ENCODE results near the gene CD47. TPM values are rescaled to one million over a fixed set of nuclear protein-coding genes. Genes with fewer than 3 reads are reported as not detected.

The CD47 gene
- total RNA-seq, 1 experiment from 2014 or later, result 42.5 TPM

DNA sequence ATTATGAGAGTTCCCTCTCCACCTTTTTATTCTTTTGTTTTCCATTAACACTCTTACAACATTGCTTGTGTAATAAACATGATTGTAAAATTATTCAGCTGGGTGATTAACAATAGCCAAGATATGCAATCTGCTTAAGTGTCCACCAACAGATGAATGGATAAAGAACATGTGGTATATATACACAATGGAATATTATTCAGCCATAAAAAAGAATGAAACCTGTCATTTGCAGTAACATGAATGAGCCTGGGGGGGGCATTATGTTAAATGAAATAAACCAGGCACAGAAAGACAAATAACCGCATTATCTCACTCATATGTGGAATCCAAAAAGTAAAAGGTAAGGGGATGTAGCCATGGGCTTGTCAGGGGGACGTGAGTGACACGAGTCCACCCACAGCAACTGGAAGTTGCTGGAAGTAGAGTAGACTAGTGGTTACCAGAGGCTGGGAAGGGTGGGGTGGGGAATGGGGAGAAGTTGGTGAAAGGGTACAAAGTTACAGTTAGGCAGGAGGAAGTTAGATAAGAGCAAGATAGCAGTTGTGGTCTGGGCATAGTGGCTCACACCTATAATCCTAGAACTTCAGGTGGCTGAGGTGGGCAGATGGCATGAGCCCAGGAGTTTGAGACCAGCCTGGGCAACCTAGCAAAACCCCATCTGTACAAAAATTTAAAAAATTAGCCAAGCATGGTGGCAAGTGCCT, 28.7 kb upstream of the CD47 start (continued):
- TF ChIP-seq, protein P1, sequence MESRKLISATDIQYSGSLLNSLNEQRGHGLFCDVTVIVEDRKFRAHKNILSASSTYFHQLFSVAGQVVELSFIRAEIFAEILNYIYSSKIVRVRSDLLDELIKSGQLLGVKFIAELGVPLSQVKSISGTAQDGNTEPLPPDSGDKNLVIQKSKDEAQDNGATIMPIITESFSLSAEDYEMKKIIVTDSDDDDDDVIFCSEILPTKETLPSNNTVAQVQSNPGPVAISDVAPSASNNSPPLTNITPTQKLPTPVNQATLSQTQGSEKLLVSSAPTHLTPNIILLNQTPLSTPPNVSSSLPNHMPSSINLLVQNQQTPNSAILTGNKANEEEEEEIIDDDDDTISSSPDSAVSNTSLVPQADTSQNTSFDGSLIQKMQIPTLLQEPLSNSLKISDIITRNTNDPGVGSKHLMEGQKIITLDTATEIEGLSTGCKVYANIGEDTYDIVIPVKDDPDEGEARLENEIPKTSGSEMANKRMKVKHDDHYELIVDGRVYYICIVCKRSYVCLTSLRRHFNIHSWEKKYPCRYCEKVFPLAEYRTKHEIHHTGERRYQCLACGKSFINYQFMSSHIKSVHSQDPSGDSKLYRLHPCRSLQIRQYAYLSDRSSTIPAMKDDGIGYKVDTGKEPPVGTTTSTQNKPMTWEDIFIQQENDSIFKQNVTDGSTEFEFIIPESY (IDR thresholded peaks at IDR 0.05; ENCODE audit: extremely low read depth, insufficient replicate concordance, low read length), result no peak
- TF ChIP-seq, protein P2, sequence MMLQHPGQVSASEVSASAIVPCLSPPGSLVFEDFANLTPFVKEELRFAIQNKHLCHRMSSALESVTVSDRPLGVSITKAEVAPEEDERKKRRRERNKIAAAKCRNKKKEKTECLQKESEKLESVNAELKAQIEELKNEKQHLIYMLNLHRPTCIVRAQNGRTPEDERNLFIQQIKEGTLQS (IDR thresholded peaks at IDR 0.05), result no peak

DNA sequence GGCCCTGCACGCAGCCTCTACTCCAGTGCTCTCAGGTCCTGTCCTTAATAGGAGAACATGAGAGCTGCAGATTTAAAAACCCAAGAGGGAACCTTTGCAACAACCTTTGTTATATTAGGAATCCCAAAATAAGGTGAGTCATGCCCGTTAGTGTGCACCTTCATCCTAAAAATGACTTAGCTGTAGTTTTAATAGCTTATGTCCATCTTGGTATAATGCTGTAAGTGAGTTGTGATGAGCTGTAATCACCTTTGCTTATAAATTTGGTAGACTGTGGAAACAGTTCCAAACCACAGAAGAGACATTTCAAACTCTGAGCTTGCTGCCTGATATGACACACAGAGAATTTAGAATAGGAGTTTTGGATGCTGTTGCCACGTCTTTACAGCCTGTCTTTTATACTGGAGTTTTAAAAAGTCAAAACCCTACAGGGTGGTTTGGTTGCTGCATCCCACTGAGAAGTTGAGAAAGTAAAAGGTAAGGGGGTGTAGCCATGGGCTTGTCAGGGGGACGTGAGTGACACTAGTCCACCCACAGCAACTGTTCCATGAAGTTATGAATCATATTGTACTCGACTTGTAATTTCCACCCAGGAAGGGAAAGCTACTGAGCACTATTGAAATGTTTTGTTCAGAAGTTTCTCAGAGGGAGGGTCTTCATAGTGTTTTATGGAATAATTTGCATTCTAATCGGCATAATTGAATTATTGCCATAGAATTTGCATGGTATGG, 27.4 kb upstream of the CD47 start:
- Histone ChIP-seq H3K27ac (ENCODE audit: low read depth, low read length) (no peak overlapping the region), H3K79me2 (ENCODE audit: insufficient read depth, low read length) (no peaks in the 10 kb centered on the region), H3K27me3 (ENCODE audit: insufficient read depth, low read length) (no peaks in the 10 kb centered on the region), H3K4me1 (ENCODE audit: control insufficient read depth in 1 of 2, insufficient read depth in 2 of 2, low read length in 2 of 2) (peaks cover 0 to 4% of the 10 kb centered on the region in 2 experiments; a peak in 1 of 4 replicates), H3K4me2 (ENCODE audit: low read length) (no peak overlapping the region), H3K9me3 (ENCODE audit: control insufficient read depth in 1 of 2, insufficient read depth in 1 of 2, low read depth in 1 of 2, low read length in 2 of 2) (no peaks in the 10 kb centered on the region), H4K20me1 (ENCODE audit: insufficient read depth) (no peaks in the 10 kb centered on the region), H3K36me3 (ENCODE audit: control insufficient read depth in 1 of 2, insufficient read depth in 2 of 2, low read length in 2 of 2) (no peaks in the 10 kb centered on the region), H3K4me3 (replicated peaks in 1 of 2; ENCODE audit: low read depth in 1 of 2, low read length in 2 of 2) (no peak overlapping the region), H3K9me2 (ENCODE audit: insufficient read depth) (no peaks in the 10 kb centered on the region), H2AFZ (ENCODE audit: low read depth, low read length, poor library complexity, severe bottlenecking) (no peak overlapping the region), H3K9ac (ENCODE audit: low read length) (no peak overlapping the region)
- intact Hi-C loops (cut with micrococcal nuclease), result no loop called here
- BruUV-seq (replicated peaks), result no TSS peak
- ChIA-PET POLR2A (no interaction called here), RAD21 (ENCODE audit: low non-redundant PET in 1 of 2, low total read pairs in 2 of 2, uncharacterized antibody in 2 of 2, unreplicated experiment in 2 of 2) (no interaction called here), CTCF (no interaction called here)
- no peak for DNase-seq (ENCODE audit: low read depth, low spot score)
- ATAC-seq, result no peak
- no peak for TF ChIP-seq SP1 (IDR thresholded peaks at IDR 0.05; ENCODE audit: low read depth)
- TF ChIP-seq POLR2AphosphoS5 (IDR thresholded peaks at IDR 0.05; ENCODE audit: low read depth, low read length), result no peak
- TF ChIP-seq EGR1 (IDR thresholded peaks at IDR 0.05; ENCODE audit: low read depth), result no peak
- TF ChIP-seq, protein P3, sequence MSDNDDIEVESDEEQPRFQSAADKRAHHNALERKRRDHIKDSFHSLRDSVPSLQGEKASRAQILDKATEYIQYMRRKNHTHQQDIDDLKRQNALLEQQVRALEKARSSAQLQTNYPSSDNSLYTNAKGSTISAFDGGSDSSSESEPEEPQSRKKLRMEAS (IDR thresholded peaks at IDR 0.05), result no peak
- TF ChIP-seq SRF (IDR thresholded peaks at IDR 0.05; ENCODE audit: low read depth), result no peak
- TF ChIP-seq ZNF274 (IDR thresholded peaks at IDR 0.05; ENCODE audit: low read depth, low read length), result no peak
- TF ChIP-seq, protein P4, sequence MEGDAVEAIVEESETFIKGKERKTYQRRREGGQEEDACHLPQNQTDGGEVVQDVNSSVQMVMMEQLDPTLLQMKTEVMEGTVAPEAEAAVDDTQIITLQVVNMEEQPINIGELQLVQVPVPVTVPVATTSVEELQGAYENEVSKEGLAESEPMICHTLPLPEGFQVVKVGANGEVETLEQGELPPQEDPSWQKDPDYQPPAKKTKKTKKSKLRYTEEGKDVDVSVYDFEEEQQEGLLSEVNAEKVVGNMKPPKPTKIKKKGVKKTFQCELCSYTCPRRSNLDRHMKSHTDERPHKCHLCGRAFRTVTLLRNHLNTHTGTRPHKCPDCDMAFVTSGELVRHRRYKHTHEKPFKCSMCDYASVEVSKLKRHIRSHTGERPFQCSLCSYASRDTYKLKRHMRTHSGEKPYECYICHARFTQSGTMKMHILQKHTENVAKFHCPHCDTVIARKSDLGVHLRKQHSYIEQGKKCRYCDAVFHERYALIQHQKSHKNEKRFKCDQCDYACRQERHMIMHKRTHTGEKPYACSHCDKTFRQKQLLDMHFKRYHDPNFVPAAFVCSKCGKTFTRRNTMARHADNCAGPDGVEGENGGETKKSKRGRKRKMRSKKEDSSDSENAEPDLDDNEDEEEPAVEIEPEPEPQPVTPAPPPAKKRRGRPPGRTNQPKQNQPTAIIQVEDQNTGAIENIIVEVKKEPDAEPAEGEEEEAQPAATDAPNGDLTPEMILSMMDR (IDR thresholded peaks at IDR 0.05 in 2 of 3, conservative IDR thresholded peaks at IDR 0.05 in 1 of 3; ENCODE audit: borderline replicate concordance in 1 of 3, insufficient read depth in 1 of 3, low read depth in 2 of 3, low read length in 2 of 3), result no peak
- no peak for TF ChIP-seq YY1 (IDR thresholded peaks at IDR 0.05; ENCODE audit: extremely low read depth, insufficient replicate concordance, low read depth, low read length)
- TF ChIP-seq JUND (IDR thresholded peaks at IDR 0.05), result no peak
- TF ChIP-seq SIN3A (IDR thresholded peaks at IDR 0.05; ENCODE audit: low read depth), result no peak
- no peak for TF ChIP-seq POLR2A (IDR thresholded peaks at IDR 0.05; ENCODE audit: borderline replicate concordance, extremely low read depth, insufficient read depth, insufficient read length)
- no peak for TF ChIP-seq CEBPB (IDR thresholded peaks at IDR 0.05; ENCODE audit: low read depth)
- no peak for TF ChIP-seq ELF1 (IDR thresholded peaks at IDR 0.05; ENCODE audit: borderline replicate concordance, low read depth)
- TF ChIP-seq, protein P1 (IDR thresholded peaks at IDR 0.05; ENCODE audit: extremely low read depth, insufficient replicate concordance, low read length), result no peak
- TF ChIP-seq EZH2 (IDR thresholded peaks at IDR 0.05), result no peak
